ENCODE results near the gene CPAMD8.

CPAMD8 gene

GRCh38 chr19:17055636-17056035 lies 29.0 kb upstream of the CPAMD8 start:
- no peak overlapping the region for H3K4me3 ChIP-seq (ENCODE audit: low read depth, low read length)
- no peak for TF ChIP-seq CTCF (IDR thresholded peaks at IDR 0.05; ENCODE audit: low read depth, low read length)

- no peak for TF ChIP-seq CTCF (IDR thresholded peaks at IDR 0.05; ENCODE audit: low read depth, low read length)
- no peak overlapping the region for H3K4me3 ChIP-seq (ENCODE audit: low read depth, low read length)
Measured at GRCh38 chr19:17054746-17055145, 28.1 kb upstream of the CPAMD8 start.

- TF ChIP-seq CTCF (IDR thresholded peaks at IDR 0.05; ENCODE audit: low read depth, low read length): peak; percentile 58
- H3K4me3 ChIP-seq (ENCODE audit: low read depth, low read length): no peak overlapping the region
Measured at GRCh38 chr19:17052439-17052838, 25.8 kb upstream of the CPAMD8 start.

GRCh38 chr19:17049711-17050280 lies 23.2 kb upstream of the CPAMD8 start:
- TF ChIP-seq CTCF (IDR thresholded peaks at IDR 0.05; ENCODE audit: low read depth, low read length): no peak
- H3K4me3 ChIP-seq (ENCODE audit: low read depth, low read length): no peak overlapping the region

- TF ChIP-seq CTCF (IDR thresholded peaks at IDR 0.05; ENCODE audit: low read depth, low read length): no peak
- H3K4me3 ChIP-seq (ENCODE audit: low read depth, low read length): no peak overlapping the region
Measured at GRCh38 chr19:17048885-17049453, 22.4 kb upstream of the CPAMD8 start.

GRCh38 chr19:17045907-17046502 lies 19.4 kb upstream of the CPAMD8 start:
- no peak for TF ChIP-seq CTCF (IDR thresholded peaks at IDR 0.05; ENCODE audit: low read depth, low read length)
- H3K4me3 ChIP-seq (ENCODE audit: low read depth, low read length): no peak overlapping the region

GRCh38 chr19:17043744-17044143 lies 17.1 kb upstream of the CPAMD8 start:
- no peak for TF ChIP-seq CTCF (IDR thresholded peaks at IDR 0.05; ENCODE audit: low read depth, low read length)
- no peak overlapping the region for H3K4me3 ChIP-seq (ENCODE audit: low read depth, low read length)

All from WI38 (cell line).